ENCODE results near the gene NTMT1. TPM values are rescaled to one million over a fixed set of nuclear protein-coding genes. Genes with fewer than 3 reads are reported as not detected.

The NTMT1 gene
- total and polyA plus RNA-seq, 10 donors = 22.8 to 50.5 (median 36.6) TPM

DNA sequence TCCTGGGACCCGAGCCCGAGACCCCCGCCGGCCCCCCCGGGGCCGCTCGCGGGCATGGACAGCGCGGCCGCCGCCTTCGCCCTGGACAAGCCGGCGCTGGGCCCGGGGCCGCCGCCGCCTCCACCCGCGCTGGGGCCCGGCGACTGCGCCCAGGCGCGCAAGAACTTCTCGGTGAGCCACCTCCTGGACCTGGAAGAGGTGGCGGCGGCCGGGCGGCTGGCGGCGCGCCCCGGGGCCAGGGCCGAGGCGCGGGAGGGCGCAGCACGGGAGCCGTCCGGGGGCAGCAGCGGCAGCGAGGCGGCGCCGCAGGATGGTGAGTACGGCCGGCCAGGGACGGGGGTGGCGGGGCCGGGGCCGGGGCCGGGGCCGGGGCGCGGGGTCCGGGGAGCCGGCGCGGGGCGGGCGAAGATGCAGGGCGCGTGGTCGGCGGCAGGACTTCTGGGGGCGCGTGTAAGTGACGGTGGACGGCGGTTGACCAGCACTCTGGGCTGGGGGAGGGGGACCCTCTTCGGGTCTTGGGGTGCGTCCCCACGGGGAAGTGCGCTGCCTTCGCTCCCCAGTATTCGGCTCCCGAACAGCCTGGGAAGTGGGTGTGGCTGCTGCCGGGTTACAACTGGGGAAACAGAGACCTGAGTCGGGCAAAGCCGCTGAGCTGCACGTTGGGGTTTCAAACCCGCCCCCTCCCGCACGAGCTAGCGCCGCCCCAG, 40.0 kb downstream of the NTMT1 start:
- Histone ChIP-seq H3K4me3 (peak overlapping the region in 6 of 8 donors; percentile 37 to 68 (median 44)), H3K27ac (no peak overlapping the region), H3K27me3 (replicated peaks in 1 of 7) (peaks cover 0 to 72% (median 30%) of the 10 kb centered on the region in 7 donors), H3K4me1 (peaks cover 0 to 23% (median 18%) of the 10 kb centered on the region in 6 donors), H3K36me3 (no peaks in the 10 kb centered on the region), H3K9me3 (no peaks in the 10 kb centered on the region)
- no peak for TF ChIP-seq POLR2A (IDR thresholded peaks at IDR 0.05)
- TF ChIP-seq CTCF (IDR thresholded peaks at IDR 0.05 in 8 of 11, conservative IDR thresholded peaks at IDR 0.05 in 3 of 11) = no peak
- no peak for TF ChIP-seq POLR2AphosphoS5 (IDR thresholded peaks at IDR 0.05)
- 6 to 13% (median 9%) methylated on average over 8 to 88 of the region's 88 CpGs for WGBS, 5 donors
- intact Hi-C loops (cut with DNase I; ENCODE audit: low total_unique reads) = no loop called here
- DNase-seq = no peak

GRCh38 chr9:129666575-129666974, 40.6 kb downstream of the NTMT1 start:
- Histone ChIP-seq H3K36me3 (no peaks in the 10 kb centered on the region), H3K4me1 (peaks cover 0 to 23% (median 18%) of the 10 kb centered on the region in 6 donors), H3K4me3 (peak overlapping the region in 1 of 8 donors; percentile 68), H3K9me3 (no peaks in the 10 kb centered on the region), H3K27ac (no peak overlapping the region), H3K27me3 (replicated peaks in 1 of 7) (peaks cover 0 to 72% (median 30%) of the 10 kb centered on the region in 7 donors)
- no peak for TF ChIP-seq POLR2AphosphoS5 (IDR thresholded peaks at IDR 0.05)
- TF ChIP-seq POLR2A (IDR thresholded peaks at IDR 0.05) = no peak
- TF ChIP-seq CTCF (IDR thresholded peaks at IDR 0.05 in 8 of 11, conservative IDR thresholded peaks at IDR 0.05 in 3 of 11) = no peak
- WGBS, 5 donors = 31 to 39% (median 36%) methylated on average over 10 to 13 of the region's 13 CpGs
- no peak for DNase-seq
- intact Hi-C loops (cut with DNase I; ENCODE audit: low total_unique reads) = no loop called here

- Histone ChIP-seq H3K4me1 (peaks cover 0 to 23% (median 18%) of the 10 kb centered on the region in 6 donors), H3K27ac (no peak overlapping the region), H3K4me3 (no peak overlapping the region), H3K36me3 (no peaks in the 10 kb centered on the region), H3K27me3 (replicated peaks in 1 of 7) (peaks cover 0 to 72% (median 30%) of the 10 kb centered on the region in 7 donors), H3K9me3 (no peaks in the 10 kb centered on the region)
- no peak for DNase-seq
- TF ChIP-seq CTCF (IDR thresholded peaks at IDR 0.05 in 8 of 11, conservative IDR thresholded peaks at IDR 0.05 in 3 of 11) = no peak
- TF ChIP-seq POLR2AphosphoS5 (IDR thresholded peaks at IDR 0.05) = no peak
- TF ChIP-seq POLR2A (IDR thresholded peaks at IDR 0.05) = no peak
- intact Hi-C loops (cut with DNase I; ENCODE audit: low total_unique reads) = no loop called here
- WGBS, 5 donors = 75 to 91% (median 80%) methylated on average over 10 to 11 of the region's 11 CpGs
These were observed 41.4 kb downstream of the NTMT1 start for GRCh38 chr9:129667378-129667777.

- no peak overlapping the region for H3K4me3 ChIP-seq
These were observed 41.9 kb downstream of the NTMT1 start for GRCh38 chr9:129667850-129668249.

More at GRCh38 chr9:129667850-129668249, 41.9 kb downstream of the NTMT1 start:
- Histone ChIP-seq H3K4me1 (peaks cover 0 to 23% (median 18%) of the 10 kb centered on the region in 6 donors), H3K36me3 (no peaks in the 10 kb centered on the region), H3K27ac (no peak overlapping the region), H3K9me3 (no peaks in the 10 kb centered on the region), H3K27me3 (replicated peaks in 1 of 7) (peaks cover 0 to 68% (median 30%) of the 10 kb centered on the region in 7 donors)
- intact Hi-C loops (cut with DNase I; ENCODE audit: low total_unique reads) = no loop called here
- 82 to 94% (median 91%) methylated on average over 8 to 9 of the region's 9 CpGs for WGBS, 5 donors
- DNase-seq = no peak
- no peak for TF ChIP-seq POLR2A (IDR thresholded peaks at IDR 0.05)
- TF ChIP-seq CTCF (IDR thresholded peaks at IDR 0.05 in 8 of 11, conservative IDR thresholded peaks at IDR 0.05 in 3 of 11) = no peak
- TF ChIP-seq POLR2AphosphoS5 (IDR thresholded peaks at IDR 0.05) = no peak

All from spleen (tissue), 11 donors.